DMS 273 treated with DMSO at 0.1 percent for 48 hours (cell line): ENCODE measurements around the gene YKT6.
A peak's percentile ranks its signal among the peaks of the same experiment; 100 is the strongest.
"Not testable (repeated sequence)": the region's sequence is repeated elsewhere in the genome, so short reads cannot be mapped to it uniquely, and the experiment has no call there.

Experiments
- DNase-seq: peaks from one replicate; lab custom pipeline; 2025; lab: John Stamatoyannopoulos, UW

The YKT6 gene

GRCh38 chr7:44200699-44201461 lies at the start of gene YKT6:
Gene YKT6, plus strand, starts transcription at chr7:44200978. Its CDS starts 158 bp downstream, at chr7:44201136.
- peak; percentile 95 for DNase-seq

GRCh38 chr7:44151956-44152355 lies 48.8 kb upstream of the YKT6 start:
- DNase-seq = no peak

GRCh38 chr7:44152971-44153947 lies 47.5 kb upstream of the YKT6 start:
- DNase-seq = no peak

- DNase-seq = no peak
Measured at GRCh38 chr7:44153948-44154335, 46.8 kb upstream of the YKT6 start.

DNA sequence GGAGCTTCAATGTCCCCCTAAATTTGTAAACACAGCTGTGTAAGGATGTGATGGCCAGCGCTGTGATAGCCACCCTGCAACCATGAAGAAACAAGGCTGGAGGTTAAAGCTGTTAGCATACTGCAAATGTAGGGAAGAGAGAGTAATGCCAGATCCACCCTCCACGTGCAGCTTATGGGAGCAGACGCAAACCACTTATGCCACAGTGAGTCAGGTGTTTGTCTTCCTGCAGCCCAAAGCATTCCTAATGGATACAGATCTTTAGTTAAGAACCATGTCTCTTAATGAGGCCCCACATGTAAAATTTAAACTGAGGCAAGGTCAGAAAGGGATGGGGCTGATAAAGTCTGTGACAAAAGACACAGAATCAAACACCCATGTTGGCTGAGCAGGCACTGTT lies 46.1 kb upstream of the YKT6 start:
- DNase-seq = no peak

DNA sequence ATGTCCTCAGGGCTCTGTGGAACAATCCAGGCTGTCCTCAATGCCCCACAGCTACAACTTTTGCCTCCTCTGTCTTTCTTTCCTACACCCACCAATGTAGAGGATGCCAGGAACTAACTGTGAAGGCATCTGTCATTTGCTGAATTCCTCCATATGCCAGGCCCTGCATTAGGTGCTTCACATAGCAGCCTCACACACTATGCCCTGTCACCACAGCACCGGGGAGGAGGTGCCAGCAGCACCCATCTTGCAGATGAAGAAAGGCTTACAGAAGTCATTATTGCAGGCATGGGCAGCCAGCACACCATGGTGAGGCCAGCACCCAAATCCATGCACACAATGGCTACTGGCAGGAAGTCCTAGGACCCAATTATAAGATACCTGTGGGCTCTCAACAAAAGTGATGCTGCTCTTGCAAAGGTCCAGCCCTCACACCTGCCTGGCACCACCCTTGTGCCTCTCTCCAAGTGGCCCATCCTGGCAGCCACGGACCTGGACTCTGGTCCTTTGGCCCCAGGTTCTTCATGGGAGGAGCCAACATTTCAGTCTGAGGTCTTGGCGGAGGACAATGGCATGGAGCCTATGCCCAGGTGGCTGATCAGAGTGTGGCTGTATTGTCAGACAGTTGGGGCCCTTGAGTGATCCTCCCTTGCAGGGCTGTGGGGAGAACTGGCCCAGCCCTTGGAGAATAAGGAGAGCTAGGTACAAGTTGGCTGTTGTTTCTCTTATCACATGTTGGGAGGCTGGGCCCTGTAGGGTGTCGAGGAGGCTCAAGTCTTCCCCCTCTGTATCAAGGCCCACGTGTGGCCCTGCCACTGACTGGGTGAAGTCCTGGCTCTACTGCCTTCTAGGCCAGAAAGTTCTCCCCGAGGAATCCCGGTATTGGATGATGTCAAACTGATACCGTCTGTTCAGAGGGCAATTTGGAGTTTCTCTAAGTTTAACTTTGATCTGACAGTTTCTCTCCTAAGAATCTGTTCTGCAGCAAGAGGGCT lies 45.3 kb upstream of the YKT6 start:
- DNase-seq = peak; percentile 54

DNA sequence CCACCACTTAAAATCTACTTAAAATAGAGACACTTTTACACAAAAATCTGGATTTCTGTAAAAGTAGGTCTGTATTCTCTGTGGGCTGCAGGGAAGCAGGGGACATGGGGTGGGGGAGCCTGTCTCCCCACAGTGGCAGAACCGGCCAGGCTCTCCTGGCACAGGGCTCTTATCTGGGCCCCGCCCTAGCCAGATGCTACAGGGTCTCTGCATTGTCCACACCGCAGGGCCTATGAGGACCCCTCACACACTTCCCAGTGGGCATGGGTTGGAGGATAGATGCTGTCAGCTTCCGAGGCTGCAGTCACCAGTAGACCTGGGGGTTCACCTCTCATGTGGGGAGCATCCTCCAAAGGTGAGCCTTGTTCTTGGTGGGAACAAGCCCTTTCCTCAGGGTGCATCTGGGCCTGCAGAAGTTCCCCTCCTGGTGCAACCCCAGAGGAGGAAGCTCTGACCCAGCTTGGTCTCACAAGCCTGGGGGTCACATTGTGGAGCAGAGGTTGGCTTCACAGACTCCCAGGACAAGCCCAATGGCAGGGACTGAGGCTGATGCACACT lies 44.2 kb upstream of the YKT6 start:
- DNase-seq = no peak

DNA sequence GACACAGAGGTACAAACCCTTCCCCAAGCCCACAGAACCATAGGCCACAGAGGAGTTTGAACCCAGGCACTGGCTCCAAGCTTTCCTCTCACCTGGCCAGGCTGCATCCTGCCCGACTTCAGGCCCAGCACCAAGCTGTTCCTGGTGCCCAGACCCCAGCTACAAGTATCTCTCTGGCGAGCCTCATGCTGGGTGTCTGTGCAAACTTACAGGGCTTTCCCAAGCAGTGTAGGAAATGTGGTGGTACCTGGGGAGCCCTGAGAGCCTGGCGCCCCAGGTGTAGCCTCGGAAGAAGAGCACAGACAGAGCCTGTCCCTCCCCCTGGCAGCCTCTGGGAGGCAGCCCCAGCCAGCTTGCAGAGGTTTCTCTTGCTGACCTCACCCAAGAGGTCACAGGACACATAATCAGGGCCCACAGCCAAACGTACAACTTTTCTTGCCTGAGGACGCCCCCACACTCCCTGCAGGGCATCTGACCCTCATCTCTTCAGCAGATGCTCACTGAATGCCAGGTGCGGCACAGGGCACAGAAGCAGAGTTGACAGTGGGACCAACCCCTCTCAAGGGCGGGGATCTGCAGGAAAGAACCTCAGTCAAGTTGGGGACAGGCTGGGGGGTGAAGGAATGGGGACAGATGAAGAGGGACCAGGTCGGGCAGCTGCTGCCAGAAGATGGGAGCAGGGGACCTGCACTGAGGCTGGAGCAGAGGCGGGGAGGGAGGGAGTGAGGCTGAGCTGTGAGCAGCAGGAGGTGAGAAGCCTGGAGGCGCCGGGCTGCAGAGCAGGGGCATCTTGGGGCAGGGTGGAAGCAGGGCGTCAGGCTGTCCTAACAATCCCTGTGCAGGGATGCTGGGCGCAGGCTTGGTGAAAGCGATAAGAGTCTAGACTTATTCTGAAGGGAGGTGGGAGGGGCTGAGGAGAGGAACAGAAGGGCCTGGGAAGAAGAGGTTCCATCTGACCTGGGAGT lies 43.4 kb upstream of the YKT6 start:
- peak; percentile 97 for DNase-seq

GRCh38 chr7:44158096-44158872 lies 42.5 kb upstream of the YKT6 start:
- peak; percentile 83 for DNase-seq

DNA sequence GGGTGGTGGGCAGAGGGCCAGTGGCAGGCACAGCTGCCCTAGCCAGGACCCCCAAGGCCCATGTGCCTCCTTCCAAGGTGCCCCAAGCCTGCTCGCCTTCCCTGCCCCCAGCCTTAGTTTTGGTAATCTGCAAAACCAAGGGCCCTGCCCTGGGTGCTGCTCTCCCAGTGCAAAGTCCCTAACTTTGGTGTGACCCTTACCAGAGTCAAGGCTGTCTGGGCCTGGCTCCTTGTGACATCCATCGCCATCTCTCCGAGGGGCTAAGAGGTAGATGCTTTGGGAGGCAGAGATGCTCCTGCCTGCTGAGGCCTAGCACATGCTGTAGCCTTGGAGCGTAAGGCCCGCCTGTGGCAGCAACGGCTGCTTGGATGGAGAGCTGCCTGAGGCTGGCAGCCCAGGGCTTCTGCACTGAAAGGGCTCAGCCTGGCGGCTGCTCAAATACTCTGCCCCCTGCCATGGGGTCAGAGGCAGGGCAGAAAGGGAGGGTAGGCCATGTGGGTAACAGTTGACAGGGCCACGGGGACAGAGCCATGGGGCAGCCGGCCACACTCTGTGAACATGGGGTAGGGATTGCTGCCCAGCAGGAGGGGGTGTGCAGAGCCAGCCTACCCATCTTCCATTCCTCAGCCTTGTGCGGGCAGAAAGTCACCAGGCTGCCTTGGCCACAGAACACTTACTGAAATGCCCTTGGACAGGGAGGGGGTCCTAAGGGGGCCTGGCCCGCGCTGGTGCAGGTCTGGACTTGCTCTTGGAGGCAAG lies 41.7 kb upstream of the YKT6 start:
- no peak for DNase-seq

DNA sequence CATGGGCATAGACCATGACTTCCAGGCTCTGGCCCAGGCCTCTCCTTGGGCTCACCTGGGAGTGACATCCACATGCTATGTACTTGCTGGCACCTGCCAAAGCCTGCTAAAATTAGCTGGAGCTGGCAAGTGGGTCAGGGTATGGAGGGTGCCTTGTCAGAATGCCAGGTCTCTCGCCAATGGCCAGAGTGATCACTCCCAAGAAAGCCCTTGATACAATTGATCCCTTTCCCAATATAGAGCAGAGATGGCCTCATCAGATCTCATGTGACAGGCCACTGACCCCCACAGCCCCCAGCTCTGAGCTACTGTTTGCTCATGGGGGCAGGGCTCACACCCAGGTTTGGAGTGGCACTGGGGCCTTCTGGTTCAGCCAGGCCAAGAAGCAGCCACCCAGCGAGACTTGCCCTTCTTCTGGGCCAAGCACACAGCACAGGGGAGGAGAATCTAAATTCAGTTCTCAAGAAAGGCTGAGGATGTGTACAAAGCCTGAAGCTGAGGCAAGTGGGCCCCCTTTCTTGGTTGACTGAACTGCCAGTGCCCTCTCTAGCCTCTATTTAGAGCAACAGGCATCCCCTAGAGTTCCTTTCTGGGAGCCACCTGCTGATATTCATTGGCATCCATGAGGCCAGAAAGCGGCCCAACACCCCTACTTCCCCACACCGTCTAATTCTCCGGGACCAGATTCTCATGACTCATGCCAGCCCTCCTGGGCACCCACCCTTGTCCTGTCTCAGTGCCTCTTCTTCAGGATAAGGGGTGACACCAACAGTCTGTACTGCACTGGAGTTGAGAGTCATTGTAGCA lies 40.8 kb upstream of the YKT6 start:
- no peak for DNase-seq

- DNase-seq = no peak
Measured at GRCh38 chr7:44161371-44161770, 39.4 kb upstream of the YKT6 start.

DNA sequence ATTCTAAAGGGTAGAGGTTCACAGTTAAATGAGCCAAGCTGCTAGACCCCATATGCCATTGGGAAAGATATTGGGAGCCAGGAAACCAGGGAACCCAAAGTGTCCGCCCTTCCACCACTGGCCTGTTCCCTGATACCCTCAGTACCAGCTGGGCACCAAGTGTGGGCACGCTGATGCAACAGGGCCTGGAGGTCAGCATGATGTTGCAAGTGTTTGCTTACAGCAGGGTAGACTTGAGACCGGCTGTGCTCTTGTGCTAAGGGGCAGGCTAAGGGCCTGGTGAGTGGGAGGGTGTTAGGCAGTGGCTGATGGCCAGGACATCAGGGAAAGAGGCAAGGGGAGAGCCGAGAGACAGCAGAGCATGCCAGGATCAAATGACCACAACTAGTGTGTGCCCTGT lies 38.6 kb upstream of the YKT6 start:
- no peak for DNase-seq

- DNase-seq = no peak
Measured at GRCh38 chr7:44162785-44163395, 37.9 kb upstream of the YKT6 start.

DNA sequence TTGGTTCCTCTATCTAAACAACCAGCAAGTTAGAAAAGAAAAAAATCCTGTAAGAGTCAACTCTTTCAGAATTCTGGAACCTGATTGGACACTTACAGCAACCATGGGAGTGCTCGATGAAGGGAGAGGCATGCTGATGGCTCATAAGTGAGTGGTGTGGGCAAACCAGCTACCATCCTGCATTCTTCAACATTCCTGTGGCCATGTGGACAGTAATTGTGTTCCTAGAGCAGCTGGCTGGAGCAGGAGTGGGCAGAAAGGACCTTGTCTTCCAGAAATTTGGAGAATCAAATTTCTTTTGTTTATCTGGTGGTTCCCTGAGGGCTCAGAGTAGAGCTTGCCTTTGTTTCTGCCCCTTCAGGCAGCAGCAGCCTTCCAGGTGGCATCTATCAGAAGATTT lies 37.2 kb upstream of the YKT6 start:
- no peak for DNase-seq

DNA sequence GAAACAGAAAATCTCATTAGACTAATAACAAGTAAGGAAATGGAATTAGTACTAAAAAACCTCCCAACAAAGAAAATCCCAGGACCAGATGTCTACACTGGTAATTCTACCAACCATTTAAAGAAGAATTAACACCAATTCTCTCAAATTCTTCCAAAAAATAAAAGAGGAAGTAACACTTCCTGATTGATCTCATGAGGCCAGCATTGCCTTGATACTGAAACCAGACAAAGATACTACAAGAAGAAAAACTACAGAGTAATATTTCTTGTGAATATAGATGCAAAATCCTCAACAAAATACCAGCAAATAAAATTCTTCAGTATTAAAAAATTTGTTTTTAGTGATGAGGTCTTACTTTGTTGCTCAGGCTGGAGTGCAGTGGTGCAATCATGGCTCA lies 32.9 kb upstream of the YKT6 start:
- no peak for DNase-seq

DNA sequence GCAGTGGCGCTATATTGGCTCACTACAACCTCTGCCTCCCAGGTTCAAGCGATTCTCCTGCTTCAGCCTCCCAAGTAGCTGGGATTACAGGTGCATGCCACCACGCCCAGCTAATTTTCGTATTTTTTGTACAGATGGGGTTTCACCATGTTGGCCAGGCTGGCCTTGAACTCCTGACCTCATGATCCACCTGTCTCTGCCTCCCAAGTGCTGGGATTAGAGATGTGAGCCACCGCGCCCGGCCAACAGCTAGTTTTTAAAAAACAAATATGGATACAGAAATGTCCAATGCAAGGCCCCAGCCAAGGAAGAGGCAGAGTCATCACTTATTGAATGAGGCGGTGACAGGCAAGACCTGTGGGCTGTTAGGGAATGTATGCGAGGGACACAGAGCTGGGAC lies 28.9 kb upstream of the YKT6 start:
- DNase-seq = not testable (repeated sequence)
